CD4-positive, alpha-beta T cell treated with Interleukin-1 beta for 1 hour (primary cell): ENCODE results near the gene IVD.
A peak's percentile ranks its signal among the peaks of the same experiment; 100 is the strongest.

Experiments used
- DNase-seq, 2 donors: peaks; one replicate each; pipeline ENCODE4 v3.0.0-alpha.2; 2020 to 2022

Gene IVD

GRCh38 chr15:40461958-40462357, 56.4 kb downstream of the IVD start:
- DNase-seq = no peak

GRCh38 chr15:40463279-40463678, 57.7 kb downstream of the IVD start:
- DNase-seq = no peak

- no peak for DNase-seq
These were observed 58.4 kb downstream of the IVD start for GRCh38 chr15:40463886-40464545.

- no peak for DNase-seq
These were observed 59.1 kb downstream of the IVD start for GRCh38 chr15:40464595-40465185.

- no peak for DNase-seq
These were observed 60.3 kb downstream of the IVD start for GRCh38 chr15:40465939-40466338.

- no peak for DNase-seq
These were observed 61.0 kb downstream of the IVD start for GRCh38 chr15:40466426-40467260.

GRCh38 chr15:40467261-40467615, 61.6 kb downstream of the IVD start:
- no peak for DNase-seq

GRCh38 chr15:40468898-40469331, 63.3 kb downstream of the IVD start:
- no peak for DNase-seq

- no peak for DNase-seq
These were observed 64.3 kb downstream of the IVD start for GRCh38 chr15:40469776-40470390.

- DNase-seq = peak; percentile 63 to 68
These were observed 65.0 kb downstream of the IVD start, which contains the start of gene CHST14 for GRCh38 chr15:40470423-40471104. CHST14 (plus strand) TSS chr15:40470984; CDS start chr15:40471214, 230 bp downstream.
